GM12892 (cell line): ENCODE results near the gene MGAT3.

Experiments
- DNase-seq: peaks from one replicate; pipeline ENCODE4 v3.0.0; 2011; ENCODE audit not compliant: insufficient read length
- FAIRE-seq: peaks from 2 replicates; lab custom pipeline; 2011; peaks lifted over from hg19 to GRCh38; lab: Jason Lieb, UNC
- POLR2A ChIP-seq: IDR thresholded peaks from 2 replicates; pipeline ENCODE4 v1.6.1; 2011; ENCODE audit warnings: low read depth, low read length, control low read depth
- POLR2AphosphoS5 ChIP-seq: IDR thresholded peaks from 2 replicates; pipeline ENCODE4 v1.6.1; 2011; ENCODE audit warnings: low read depth, low read length, control low read depth
- TAF1 ChIP-seq: IDR thresholded peaks from 2 replicates; pipeline ENCODE4 v1.6.1; 2011; ENCODE audit warnings: low read depth, mild to moderate bottlenecking, control low read depth, low read length, borderline replicate concordance

Gene MGAT3

GRCh38 chr22:39469681-39470450, 13.1 kb downstream of the MGAT3 start:
- FAIRE-seq (no peak), DNase-seq (no peak)
- TF ChIP-seq POLR2A (no peak), TAF1 (no peak), POLR2AphosphoS5 (no peak)

GRCh38 chr22:39470451-39471291, 13.9 kb downstream of the MGAT3 start:
- FAIRE-seq (peak; percentile 38), DNase-seq (no peak)
- TF ChIP-seq POLR2AphosphoS5 (no peak), TAF1 (no peak), POLR2A (no peak)

DNA sequence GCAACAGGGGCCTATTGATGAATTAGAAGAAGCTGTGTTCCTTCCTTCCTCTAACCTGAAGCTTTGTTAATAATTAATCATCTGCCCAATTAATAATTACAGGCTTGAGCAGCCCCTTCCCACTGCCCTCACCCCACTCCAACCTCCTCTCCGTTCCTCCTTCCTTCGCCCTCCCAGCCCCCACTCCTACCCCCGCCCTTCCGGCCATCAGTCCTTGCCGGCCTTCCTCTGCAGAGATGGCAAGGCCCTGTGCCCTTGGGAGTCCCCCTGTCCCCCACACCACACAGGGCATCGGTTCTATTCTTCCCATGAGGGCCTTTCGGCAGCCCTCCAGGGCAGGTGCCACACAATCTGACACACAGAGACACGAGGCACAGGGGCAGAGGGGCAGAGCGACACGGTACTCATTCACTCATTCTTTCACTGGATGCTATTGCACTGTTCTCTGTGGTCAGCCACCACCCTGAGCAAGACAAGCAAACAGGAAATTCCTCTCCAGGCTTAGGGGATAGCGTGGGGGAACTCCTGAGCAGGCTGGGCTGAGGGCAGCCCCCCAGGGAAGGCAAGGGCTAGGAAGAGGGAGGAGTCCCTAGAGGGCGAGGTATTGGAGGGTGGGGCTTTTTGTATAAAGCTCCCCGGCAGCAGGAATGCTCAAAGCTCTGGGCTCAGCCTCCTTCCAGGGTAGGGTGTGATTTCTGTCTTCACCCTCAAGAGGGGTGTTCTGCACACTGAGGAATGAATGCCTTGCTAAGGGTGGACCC, 14.7 kb downstream of the MGAT3 start:
- TF ChIP-seq POLR2AphosphoS5 (peak; percentile 61; the same call in 1 of the 2 replicates), POLR2A (no peak), TAF1 (0 out of 2 replicates have a peak, but pooled peaks have one; percentile 19)
- peak; percentile 97 for FAIRE-seq

DNA sequence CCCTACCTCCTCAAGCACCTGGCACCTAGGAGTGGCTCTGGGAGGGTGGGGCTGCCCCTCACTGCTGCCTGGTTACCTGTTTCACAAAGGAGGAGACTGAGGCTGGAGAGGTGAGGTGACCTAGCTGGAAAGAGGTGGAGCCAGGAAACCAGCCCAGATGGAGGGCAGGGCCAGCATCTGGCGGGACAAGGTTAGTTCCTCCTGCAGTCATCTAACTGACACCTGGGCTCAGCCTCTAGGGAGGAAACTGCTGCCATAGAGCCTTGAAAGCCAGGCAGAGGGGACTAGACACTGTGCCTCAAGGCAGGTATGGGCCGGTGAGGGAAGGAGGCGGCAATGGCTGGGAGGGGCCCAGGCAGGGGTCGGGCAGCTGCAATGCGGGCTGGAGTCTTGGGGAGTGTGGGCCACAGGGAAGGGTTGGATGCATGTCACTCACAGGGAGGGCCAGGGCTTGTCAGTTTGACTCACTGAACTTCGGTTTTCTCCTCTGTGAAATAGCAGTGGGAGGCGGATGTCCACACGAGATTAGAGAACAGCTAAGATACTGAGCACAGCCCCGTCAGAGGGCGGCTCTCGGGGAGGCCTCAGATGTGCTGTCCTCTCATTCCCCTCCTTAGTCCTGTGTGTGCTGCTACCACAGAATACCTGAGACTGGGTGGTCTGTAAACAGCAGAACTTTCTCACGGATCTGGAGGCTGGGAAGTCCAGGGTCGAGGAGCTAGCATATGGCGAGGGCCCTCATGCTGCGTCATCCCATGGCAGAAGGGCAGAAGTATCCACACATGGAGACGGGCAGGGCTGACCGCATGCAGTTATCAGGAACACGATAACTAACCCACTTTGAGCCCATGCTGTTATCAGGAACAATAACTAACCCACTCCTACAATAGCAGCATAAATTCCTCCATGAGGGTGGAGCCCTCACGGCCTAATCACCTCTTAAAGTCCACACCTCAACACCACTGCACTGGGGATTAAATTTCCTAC, 16.1 kb downstream of the MGAT3 start:
- peak; percentile 67 for FAIRE-seq
- TF ChIP-seq POLR2A (0 out of 2 replicates have a peak, but pooled peaks have one; percentile 4), TAF1 (no peak)
- DNase-seq = no peak

More for the DNA sequence above, 14.7 kb downstream of the MGAT3 start:
- peak; percentile 61 for DNase-seq

- DNase-seq (no peak), FAIRE-seq (no peak)
- TF ChIP-seq POLR2AphosphoS5 = no peak
- no peak for TF ChIP-seq TAF1
- TF ChIP-seq POLR2A = no peak
Observed at GRCh38 chr22:39473851-39474250, 17.0 kb downstream of the MGAT3 start.

DNA sequence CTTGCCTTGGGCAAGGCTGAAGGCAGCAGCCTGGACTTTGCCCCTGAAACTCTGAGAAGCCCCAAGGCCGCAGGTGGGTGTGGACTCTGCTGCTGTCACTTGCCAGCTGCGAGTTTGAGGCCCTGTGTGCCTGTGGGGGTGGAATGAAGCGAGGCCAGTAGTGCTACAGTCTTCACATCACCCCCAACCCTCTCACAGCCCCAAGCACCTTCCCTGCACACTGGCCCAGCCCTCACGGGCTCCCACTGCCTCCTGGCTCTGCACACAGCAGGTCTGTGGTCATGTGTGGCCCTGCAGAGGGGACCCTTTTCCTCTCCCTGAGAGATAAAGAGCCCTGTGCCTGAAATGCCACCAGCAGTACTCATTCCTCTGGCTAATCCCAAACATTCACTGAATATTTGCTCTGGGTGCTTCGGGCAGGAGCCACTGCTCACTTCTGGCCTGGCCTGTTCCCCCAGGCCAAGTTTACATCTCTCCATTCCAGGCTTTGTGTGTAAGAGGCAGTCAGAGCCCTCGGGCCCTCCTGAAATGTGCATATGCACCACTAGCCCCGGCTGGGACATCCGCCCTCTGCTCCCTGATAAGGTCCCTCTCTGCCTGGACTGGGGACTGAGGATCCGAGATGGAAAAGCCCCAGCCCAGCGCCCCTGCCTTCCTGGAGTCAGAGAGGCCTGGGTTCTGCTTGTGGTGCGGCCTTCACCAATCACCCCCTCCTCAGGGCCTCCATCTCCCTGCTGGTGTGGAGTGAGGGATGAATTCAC, 17.7 kb downstream of the MGAT3 start:
- TF ChIP-seq POLR2A (no peak), TAF1 (no peak), POLR2AphosphoS5 (no peak)
- FAIRE-seq (no peak), DNase-seq (no peak)

DNA sequence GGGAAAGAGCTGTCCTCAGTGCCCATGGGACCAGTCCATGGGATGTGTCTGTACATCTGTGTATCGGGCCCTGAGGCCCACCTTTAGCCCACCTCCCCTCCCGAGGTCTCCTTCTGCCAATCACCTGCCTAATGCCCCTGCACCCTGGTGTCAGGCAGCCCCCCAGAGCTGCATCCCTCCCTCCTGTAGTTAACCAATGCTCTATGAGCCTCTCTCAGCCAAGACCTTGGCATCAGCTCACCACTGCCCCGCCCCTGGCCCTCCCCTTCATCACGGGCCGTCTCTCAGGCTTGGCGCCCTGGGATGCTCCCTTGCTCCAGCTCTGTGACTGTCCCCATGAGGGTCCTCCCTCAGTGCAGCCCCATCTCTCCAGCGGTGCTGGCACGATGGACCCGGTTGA, 18.5 kb downstream of the MGAT3 start:
- DNase-seq = no peak

GRCh38 chr22:39475902-39476301, 19.1 kb downstream of the MGAT3 start:
- FAIRE-seq (no peak), DNase-seq (no peak)
- no peak for TF ChIP-seq POLR2A
- TF ChIP-seq TAF1 = no peak
- no peak for TF ChIP-seq POLR2AphosphoS5

More for the DNA sequence above, 18.5 kb downstream of the MGAT3 start:
- TF ChIP-seq TAF1 (no peak), POLR2AphosphoS5 (no peak), POLR2A (no peak)
- no peak for FAIRE-seq

- FAIRE-seq (no peak), DNase-seq (no peak)
- TF ChIP-seq POLR2AphosphoS5 (no peak), POLR2A (no peak), TAF1 (no peak)
Observed at GRCh38 chr22:39476664-39477063, 19.9 kb downstream of the MGAT3 start.

- DNase-seq (no peak), FAIRE-seq (no peak)
- TF ChIP-seq TAF1 (no peak), POLR2A (no peak), POLR2AphosphoS5 (no peak)
Observed at GRCh38 chr22:39477542-39477941, 20.7 kb downstream of the MGAT3 start.
